D721Med (cell line): ENCODE results near the gene ACOD1.

Experiments
- DNase-seq: peaks from one replicate; pipeline ENCODE4 v3.0.0; 2011; ENCODE audit warnings: low spot score; ENCODE audit not compliant: insufficient read length
- FAIRE-seq: peaks from 2 replicates; lab custom pipeline; 2011; peaks lifted over from hg19 to GRCh38; lab: Jason Lieb, UNC
- TF ChIP-seq, protein P1 (sequence below): IDR thresholded peaks from 2 replicates; pipeline ENCODE4 v1.5.1; 2012; ENCODE audit warnings: mild to moderate bottlenecking, control low read depth; ENCODE audit not compliant: insufficient read depth; ENCODE audit errors: missing control alignments

The ACOD1 gene

GRCh38 chr13:76991432-76991795 lies 43.1 kb downstream of the ACOD1 start:
- FAIRE-seq (no peak), DNase-seq (no peak)
- TF ChIP-seq, protein P1, sequence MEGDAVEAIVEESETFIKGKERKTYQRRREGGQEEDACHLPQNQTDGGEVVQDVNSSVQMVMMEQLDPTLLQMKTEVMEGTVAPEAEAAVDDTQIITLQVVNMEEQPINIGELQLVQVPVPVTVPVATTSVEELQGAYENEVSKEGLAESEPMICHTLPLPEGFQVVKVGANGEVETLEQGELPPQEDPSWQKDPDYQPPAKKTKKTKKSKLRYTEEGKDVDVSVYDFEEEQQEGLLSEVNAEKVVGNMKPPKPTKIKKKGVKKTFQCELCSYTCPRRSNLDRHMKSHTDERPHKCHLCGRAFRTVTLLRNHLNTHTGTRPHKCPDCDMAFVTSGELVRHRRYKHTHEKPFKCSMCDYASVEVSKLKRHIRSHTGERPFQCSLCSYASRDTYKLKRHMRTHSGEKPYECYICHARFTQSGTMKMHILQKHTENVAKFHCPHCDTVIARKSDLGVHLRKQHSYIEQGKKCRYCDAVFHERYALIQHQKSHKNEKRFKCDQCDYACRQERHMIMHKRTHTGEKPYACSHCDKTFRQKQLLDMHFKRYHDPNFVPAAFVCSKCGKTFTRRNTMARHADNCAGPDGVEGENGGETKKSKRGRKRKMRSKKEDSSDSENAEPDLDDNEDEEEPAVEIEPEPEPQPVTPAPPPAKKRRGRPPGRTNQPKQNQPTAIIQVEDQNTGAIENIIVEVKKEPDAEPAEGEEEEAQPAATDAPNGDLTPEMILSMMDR = no peak

- DNase-seq (peak; percentile 68), FAIRE-seq (no peak)
- TF ChIP-seq, protein P1 = no peak
These were observed 43.7 kb downstream of the ACOD1 start, which contains the start of gene CLN5 for GRCh38 chr13:76991796-76992547. Gene CLN5 (plus strand): TSS chr13:76992081. CDS start chr13:76992099, 18 bp downstream.

DNA sequence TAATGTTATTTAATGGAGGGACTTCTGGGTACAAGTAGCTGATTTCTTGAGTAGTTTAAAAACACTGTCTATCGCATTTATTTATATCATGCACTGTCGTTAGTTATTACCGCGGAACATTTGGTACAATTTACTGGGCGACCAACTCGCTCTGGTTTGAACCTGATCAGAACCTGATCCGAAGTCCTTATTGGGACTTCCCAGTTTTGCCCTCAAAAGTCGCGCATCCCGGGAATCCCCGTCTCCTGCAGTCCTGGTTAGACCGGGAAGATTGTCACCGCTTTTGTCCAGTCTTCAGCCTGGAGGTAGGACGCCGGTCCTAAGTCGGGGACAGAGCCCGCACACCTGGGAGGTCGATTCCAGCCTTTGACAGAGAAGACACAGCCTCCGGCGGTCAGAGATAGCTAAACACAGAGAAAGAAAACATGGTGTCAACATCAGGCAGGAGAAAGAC lies 44.3 kb downstream of the ACOD1 start:
- no peak for FAIRE-seq
- DNase-seq = no peak
- TF ChIP-seq, protein P1 = no peak

DNA sequence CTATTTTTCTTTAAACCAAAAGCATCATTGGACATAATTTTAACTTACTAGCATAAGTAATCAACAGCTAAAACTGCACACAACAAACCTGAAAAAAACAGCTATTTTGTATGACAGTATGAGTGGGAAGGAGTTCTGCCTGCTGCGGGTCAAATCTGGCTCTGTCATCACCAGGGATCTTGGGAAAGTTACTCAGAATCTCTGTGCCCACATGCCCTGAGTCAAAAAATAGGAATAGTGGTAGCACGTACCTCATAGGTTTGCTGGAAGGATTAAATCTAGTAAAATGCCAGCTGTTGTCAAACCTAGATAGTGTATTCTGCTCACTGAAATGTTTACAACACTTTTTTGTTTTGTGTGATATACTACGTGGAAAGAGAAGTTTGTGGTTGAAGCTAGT lies 44.7 kb downstream of the ACOD1 start:
- FAIRE-seq (no peak), DNase-seq (no peak)
- TF ChIP-seq, protein P1 = no peak

GRCh38 chr13:76993473-76993872 lies 45.2 kb downstream of the ACOD1 start:
- DNase-seq (no peak), FAIRE-seq (no peak)
- TF ChIP-seq, protein P1 = no peak

DNA sequence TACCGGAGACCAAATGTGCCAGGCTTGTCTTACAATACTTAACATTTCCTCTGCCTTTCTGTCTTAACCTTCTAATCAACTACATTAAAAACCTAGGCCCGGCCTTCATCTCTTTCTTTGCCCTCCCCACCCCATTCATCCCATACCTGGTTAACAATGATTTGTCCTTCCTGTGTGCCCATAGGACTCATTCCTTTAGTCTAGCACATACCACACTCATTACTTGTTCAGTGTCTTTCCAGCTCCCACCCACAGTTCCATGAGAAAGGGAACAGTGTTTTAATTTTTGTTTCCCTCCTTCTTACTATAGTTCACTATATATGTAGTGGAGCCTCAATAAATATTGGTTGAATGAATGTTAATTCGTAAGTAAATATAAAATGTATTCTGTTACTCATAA lies 46.0 kb downstream of the ACOD1 start:
- TF ChIP-seq, protein P1 = no peak
- DNase-seq = no peak
- no peak for FAIRE-seq

DNA sequence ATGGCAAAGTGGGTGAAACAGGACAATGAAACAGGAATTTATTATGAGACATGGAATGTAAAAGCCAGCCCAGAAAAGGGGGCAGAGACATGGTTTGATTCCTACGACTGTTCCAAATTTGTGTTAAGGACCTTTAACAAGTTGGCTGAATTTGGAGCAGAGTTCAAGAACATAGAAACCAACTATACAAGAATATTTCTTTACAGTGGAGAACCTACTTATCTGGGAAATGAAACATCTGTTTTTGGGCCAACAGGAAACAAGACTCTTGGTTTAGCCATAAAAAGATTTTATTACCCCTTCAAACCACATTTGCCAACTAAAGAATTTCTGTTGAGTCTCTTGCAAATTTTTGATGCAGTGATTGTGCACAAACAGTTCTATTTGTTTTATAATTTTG lies 52.2 kb downstream of the ACOD1 start:
- FAIRE-seq (no peak), DNase-seq (no peak)
- TF ChIP-seq, protein P1 = no peak
